Fibroblast of villous mesenchyme (primary cell): ENCODE measurements around the gene COA1. TPM values are rescaled to one million over a fixed set of nuclear protein-coding genes. Genes with fewer than 3 reads are reported as not detected.

Experiments used
- DNase-seq: peaks from one replicate; pipeline ENCODE4 v3.0.0-alpha.2; 2010; ENCODE audit warnings: low read depth
- H3K4me3 ChIP-seq: 2 replicates; pipeline ENCODE4 v1.5.1; 2011; ENCODE audit warnings: low read depth, mild to moderate bottlenecking, low read length
- total RNA-seq: library from RNA; depleted of rRNA; stranded (reverse); fragments of >200 nt; gene quantifications from 2 replicates; pipeline ENCODE4 v1.2.3, GENCODE V29; 2012
- TF ChIP-seq, protein P1 (sequence below): IDR thresholded peaks from 2 replicates; pipeline ENCODE4 v1.5.1; 2012; ENCODE audit warnings: low read depth, mild to moderate bottlenecking, low read length; ENCODE audit not compliant: insufficient read depth

Gene COA1
- total RNA-seq, 1 donor: 41.5 TPM

DNA sequence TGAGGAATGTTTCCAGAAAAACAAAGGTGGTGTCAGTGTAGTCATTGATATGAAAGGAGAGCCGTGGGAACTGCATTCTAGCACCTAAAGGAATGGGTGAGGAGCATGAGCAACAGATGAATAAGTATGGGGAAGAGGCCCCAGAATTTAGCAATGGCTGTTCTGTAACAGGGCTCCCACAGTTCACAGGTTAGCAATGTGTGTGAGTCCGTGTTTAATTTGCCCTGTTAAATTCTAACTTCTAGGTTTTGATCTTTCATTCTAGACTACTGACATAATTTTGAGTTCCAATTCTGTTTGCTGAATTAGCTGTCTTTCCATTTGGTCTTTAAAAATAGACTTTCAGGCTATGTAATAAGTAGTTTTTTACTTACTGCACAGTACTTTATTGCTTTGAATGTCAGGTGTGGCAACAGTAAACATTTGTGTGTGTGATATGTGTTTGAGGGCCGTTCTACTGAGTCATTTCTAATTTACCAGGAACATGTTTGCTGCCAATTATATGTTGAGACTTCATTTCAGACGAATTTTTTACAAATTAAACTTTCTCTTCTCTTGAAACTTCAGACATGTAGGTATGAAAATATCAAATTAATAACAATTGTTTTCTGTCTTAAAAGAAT, 137.7 kb downstream of the COA1 start:
- no peak overlapping the region for H3K4me3 ChIP-seq
- DNase-seq: no peak
- TF ChIP-seq, protein P1, sequence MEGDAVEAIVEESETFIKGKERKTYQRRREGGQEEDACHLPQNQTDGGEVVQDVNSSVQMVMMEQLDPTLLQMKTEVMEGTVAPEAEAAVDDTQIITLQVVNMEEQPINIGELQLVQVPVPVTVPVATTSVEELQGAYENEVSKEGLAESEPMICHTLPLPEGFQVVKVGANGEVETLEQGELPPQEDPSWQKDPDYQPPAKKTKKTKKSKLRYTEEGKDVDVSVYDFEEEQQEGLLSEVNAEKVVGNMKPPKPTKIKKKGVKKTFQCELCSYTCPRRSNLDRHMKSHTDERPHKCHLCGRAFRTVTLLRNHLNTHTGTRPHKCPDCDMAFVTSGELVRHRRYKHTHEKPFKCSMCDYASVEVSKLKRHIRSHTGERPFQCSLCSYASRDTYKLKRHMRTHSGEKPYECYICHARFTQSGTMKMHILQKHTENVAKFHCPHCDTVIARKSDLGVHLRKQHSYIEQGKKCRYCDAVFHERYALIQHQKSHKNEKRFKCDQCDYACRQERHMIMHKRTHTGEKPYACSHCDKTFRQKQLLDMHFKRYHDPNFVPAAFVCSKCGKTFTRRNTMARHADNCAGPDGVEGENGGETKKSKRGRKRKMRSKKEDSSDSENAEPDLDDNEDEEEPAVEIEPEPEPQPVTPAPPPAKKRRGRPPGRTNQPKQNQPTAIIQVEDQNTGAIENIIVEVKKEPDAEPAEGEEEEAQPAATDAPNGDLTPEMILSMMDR: no peak

DNA sequence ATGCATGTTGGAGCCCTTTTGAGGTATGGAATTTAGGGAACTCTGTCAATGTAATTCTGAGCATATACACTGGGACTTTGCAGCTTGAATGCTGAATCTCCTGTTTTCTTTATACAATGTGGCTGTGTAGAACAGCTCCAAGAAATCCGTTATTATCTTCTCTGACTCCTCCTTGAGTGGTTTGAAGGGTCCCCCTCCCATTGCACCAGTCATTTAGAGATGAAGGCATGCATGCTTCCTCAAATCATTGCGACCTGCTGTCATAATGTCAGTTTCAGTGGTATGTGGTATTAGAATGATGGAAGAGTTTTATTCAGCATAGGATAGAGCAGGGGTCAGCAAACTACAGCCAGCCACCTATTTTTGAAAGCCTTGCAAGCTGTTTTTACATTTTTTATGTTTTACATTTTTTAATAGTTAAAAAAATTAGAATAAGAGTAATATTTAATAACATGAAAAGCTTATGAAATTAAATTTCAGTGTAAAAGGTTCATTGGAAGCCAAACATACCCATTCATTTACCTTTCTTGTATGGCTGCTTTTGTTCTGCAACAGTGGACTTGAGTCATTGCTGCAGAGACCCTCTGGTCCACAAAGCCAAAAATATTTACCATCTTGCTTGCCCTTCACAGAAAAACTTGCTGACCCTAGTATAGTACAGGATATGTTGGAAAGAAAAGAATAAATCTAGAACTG, 138.3 kb downstream of the COA1 start:
- no peak overlapping the region for H3K4me3 ChIP-seq
- DNase-seq: no peak

DNA sequence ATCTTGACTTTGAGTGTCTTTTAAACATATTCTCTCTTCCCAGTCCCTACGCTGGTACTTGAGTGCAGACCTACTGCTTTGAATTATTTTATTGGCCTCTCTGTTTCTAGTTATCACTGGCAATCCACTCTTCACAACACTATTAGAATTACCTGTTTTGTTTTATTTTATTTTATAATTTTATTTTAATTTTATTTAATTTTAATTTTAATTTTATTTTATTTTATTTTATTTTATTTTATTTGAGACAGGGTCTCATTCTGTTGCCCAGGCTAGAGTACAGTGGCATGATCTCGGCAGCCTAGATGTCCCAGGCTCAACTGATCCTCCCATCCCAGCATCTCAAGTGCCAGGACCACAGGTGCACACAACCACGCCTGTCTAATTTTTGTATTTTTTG, 139.6 kb downstream of the COA1 start:
- H3K4me3 ChIP-seq: no peak overlapping the region
- DNase-seq: no peak
- TF ChIP-seq, protein P1: no peak

More for the DNA sequence above, 138.3 kb downstream of the COA1 start:
- TF ChIP-seq, protein P1: no peak

Other genes starting within 250 kb of the COA1 start
- 50.6 and 91.1 TPM in 2 replicates for gene STK17A, start 146.4 kb downstream of the COA1 start, total RNA-seq
- 14.7 and 24.2 TPM in 2 replicates for gene BLVRA, start 29.2 kb upstream of the COA1 start, total RNA-seq
- gene MRPS24, start 140.0 kb upstream of the COA1 start, total RNA-seq: 108 and 112 TPM in 2 replicates
- 25.8 and 38.9 TPM in 2 replicates for gene URGCP, start 177.1 kb upstream of the COA1 start, total RNA-seq
- 9.7 and 11.7 TPM in 2 replicates for gene UBE2D4, start 196.9 kb upstream of the COA1 start, total RNA-seq